Fibroblast of lung (primary cell): Measurements from ENCODE around the gene PTPRN.

Experiments used
- EZH2 ChIP-seq: IDR thresholded peaks from 2 replicates; pipeline ENCODE4 v1.5.1; 2012; ENCODE audit warnings: low read length, control low read depth, mild to moderate bottlenecking; ENCODE audit errors: missing control alignments
- TF ChIP-seq, protein P1 (sequence below), 2 donors: IDR thresholded peaks in 1 of 2; conservative IDR thresholded peaks in 1 of 2; 1 replicate in 1 of 2; 2 replicates in 1 of 2; pipeline ENCODE4 v1.5.1; 2011 to 2012; ENCODE audit warnings: low read length in 2 of 2, control low read depth in 1 of 2, inconsistent platforms in 1 of 2, low read depth in 1 of 2, mild to moderate bottlenecking in 1 of 2

DNA sequence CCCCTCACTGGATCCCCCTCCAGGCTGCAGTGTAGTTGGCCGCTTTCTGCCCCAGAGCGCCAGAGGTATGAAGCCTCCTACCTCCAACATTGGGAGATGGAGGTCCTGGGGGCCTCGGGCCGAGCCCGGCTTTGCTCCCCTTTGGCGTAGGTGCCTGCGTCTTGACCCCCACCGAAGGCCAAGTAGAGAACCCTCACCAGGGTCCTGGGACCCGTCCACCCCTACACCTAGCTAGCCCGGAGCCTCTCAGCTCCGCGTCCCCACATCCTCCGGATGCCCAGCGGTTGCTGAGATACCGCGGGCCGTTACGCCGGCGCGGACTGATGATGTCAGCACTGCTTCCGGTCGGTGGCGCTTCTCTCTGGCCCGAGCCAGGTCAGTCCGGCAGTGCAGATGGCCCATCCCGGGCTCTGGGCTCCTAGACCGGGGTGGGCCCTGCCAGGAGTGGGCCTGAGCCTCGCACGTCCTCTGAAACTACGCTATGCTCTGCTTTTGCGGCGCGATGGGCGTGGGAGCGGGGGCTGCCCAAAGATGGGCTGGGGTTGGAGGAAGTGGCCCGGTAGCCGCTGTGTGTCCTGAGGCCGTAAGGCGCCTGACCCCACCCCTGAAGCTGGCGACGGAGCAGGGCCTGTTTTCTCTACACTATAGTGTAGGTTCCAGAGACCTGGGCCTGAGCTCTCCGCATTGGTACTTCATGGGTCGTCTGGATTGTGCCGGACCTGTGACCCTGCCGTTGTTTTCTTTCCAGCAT lies 63.9 kb downstream of the PTPRN start, which contains the start of the genes GLB1L and STK16:
- TF ChIP-seq, protein P1, sequence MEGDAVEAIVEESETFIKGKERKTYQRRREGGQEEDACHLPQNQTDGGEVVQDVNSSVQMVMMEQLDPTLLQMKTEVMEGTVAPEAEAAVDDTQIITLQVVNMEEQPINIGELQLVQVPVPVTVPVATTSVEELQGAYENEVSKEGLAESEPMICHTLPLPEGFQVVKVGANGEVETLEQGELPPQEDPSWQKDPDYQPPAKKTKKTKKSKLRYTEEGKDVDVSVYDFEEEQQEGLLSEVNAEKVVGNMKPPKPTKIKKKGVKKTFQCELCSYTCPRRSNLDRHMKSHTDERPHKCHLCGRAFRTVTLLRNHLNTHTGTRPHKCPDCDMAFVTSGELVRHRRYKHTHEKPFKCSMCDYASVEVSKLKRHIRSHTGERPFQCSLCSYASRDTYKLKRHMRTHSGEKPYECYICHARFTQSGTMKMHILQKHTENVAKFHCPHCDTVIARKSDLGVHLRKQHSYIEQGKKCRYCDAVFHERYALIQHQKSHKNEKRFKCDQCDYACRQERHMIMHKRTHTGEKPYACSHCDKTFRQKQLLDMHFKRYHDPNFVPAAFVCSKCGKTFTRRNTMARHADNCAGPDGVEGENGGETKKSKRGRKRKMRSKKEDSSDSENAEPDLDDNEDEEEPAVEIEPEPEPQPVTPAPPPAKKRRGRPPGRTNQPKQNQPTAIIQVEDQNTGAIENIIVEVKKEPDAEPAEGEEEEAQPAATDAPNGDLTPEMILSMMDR (conservative IDR thresholded peaks at IDR 0.05 in 1 of 2, IDR thresholded peaks at IDR 0.05 in 1 of 2; ENCODE audit: low read depth in 1 of 2, low read length in 2 of 2): no peak
- no peak for TF ChIP-seq EZH2
